Gastrocnemius medialis (tissue), 4 donors: ENCODE data around the gene RSPH6A. TPM values are rescaled to one million over a fixed set of nuclear protein-coding genes. Genes with fewer than 3 reads are reported as not detected.

ENCODE experiments used
- ATAC-seq, 2 donors: fragments of 150-250 bp; one replicate each; pipeline ENCODE4 v1.9.1; 2016
- DNase-seq, 2 donors: peaks; one replicate each; pipeline ENCODE4 v3.0.0-alpha.2; 2019
- H3K27ac ChIP-seq, 4 donors: fragments of 200-600 bp; sonication (generic); 1 replicate in 1 of 4; 2 replicates in 3 of 4; pipeline ENCODE4 v1.5.1; 2016 to 2018; ENCODE audit warnings: mild to moderate bottlenecking in 2 of 4, moderate library complexity in 1 of 4
- H3K27me3 ChIP-seq, 3 donors: fragments of 200-600 bp; sonication (generic) in 2 of 3; 1 replicate in 1 of 3; 2 replicates in 2 of 3; pipeline versions ENCODE4 v1.5.1 to v1.6.0; 2016 to 2019; ENCODE audit warnings: mild to moderate bottlenecking in 1 of 3, moderate library complexity in 1 of 3
- H3K36me3 ChIP-seq, 2 donors: fragments of 200-600 bp; sonication (generic) in 1 of 2; one replicate each; pipeline ENCODE4 v1.5.1; 2017 to 2018
- H3K4me1 ChIP-seq, 2 donors: fragments of 200-600 bp; sonication (generic) in 1 of 2; one replicate each; pipeline ENCODE4 v1.5.1; 2016 to 2017; ENCODE audit warnings: mild to moderate bottlenecking in 2 of 2
- H3K4me3 ChIP-seq, 4 donors: fragments of 200-600 bp; sonication (generic) in 3 of 4; 1 replicate in 1 of 4; 2 replicates in 3 of 4; pipeline ENCODE4 v1.5.1; 2016 to 2019; ENCODE audit warnings: mild to moderate bottlenecking in 2 of 4
- H3K9me3 ChIP-seq, 3 donors: fragments of 200-600 bp; sonication (generic) in 2 of 3; 1 replicate in 1 of 3; 2 replicates in 2 of 3; pipeline ENCODE4 v1.5.1; 2016 to 2019
- POLR2A ChIP-seq, 2 donors: fragments of 450-650 bp; IDR thresholded peaks; one replicate each; pipeline ENCODE4 v1.6.1; 2017; ENCODE audit warnings: antibody characterized with exemption in 2 of 2, mild to moderate bottlenecking in 2 of 2, moderate library complexity in 2 of 2
- in situ Hi-C, 4 donors: fragments of 200-750 bp; cut with MboI; loops; one replicate each; pipeline versions ENCODE4 v1.15.0 to v1.8.0; 2017; ENCODE audit warnings: low sequenced_read_pairs in 4 of 4
- intact Hi-C: fragments of 100-400 bp; cut with DNase I; formaldehyde crosslinking; loops from one replicate; pipeline ENCODE4 v1.15.1; 2023; ENCODE audit warnings: low total_unique reads
- total RNA-seq, 4 donors: library from RNA; depleted of rRNA; stranded (reverse); fragments of >200 nt; gene quantifications; one replicate each; pipeline versions ENCODE4 v1.1.0 to v1.2.3, GENCODE V29; 2016
- TF ChIP-seq, protein P1 (sequence below), 5 experiments: fragments of 450-650 bp in 3 of 5; fragments of 200-600 bp in 2 of 5; sonication (generic) in 2 of 5; IDR thresholded peaks in 4 of 5; conservative IDR thresholded peaks in 1 of 5; 1 replicate in 4 of 5; 2 replicates in 1 of 5; pipeline ENCODE4 v1.5.1; 2016 to 2019; ENCODE audit warnings: antibody characterized with exemption in 5 of 5, mild to moderate bottlenecking in 3 of 5, moderate library complexity in 3 of 5

RSPH6A gene
- total RNA-seq, 4 donors from 2014 or later: not detected

DNA sequence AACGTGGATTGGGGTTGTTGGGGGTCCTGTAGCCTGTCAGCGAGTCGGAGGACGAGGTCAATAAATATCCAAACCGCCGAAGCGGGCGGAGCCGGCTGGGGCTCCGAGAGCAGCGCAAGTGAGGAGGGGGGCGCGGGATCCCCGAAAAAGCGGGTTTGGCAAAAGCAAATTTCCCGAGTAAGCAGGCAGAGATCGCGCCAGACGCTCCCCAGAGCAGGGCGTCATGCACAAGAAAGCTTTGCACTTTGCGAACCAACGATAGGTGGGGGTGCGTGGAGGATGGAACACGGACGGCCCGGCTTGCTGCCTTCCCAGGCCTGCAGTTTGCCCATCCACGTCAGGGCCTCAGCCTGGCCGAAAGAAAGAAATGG is 45.3 kb downstream of the RSPH6A start:
- DNase-seq: peak; percentile 26 to 60
- in situ Hi-C loops: no loop called here

GRCh38 chr19:45768984-45769782 is 45.9 kb downstream of the RSPH6A start, which contains the start of gene SIX5:
Gene SIX5 (minus strand): TSS chr19:45769252. CDS start chr19:45768844, 408 bp downstream.
- TF ChIP-seq, protein P1, sequence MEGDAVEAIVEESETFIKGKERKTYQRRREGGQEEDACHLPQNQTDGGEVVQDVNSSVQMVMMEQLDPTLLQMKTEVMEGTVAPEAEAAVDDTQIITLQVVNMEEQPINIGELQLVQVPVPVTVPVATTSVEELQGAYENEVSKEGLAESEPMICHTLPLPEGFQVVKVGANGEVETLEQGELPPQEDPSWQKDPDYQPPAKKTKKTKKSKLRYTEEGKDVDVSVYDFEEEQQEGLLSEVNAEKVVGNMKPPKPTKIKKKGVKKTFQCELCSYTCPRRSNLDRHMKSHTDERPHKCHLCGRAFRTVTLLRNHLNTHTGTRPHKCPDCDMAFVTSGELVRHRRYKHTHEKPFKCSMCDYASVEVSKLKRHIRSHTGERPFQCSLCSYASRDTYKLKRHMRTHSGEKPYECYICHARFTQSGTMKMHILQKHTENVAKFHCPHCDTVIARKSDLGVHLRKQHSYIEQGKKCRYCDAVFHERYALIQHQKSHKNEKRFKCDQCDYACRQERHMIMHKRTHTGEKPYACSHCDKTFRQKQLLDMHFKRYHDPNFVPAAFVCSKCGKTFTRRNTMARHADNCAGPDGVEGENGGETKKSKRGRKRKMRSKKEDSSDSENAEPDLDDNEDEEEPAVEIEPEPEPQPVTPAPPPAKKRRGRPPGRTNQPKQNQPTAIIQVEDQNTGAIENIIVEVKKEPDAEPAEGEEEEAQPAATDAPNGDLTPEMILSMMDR (IDR thresholded peaks at IDR 0.05 in 4 of 5, conservative IDR thresholded peaks at IDR 0.05 in 1 of 5): no peak
- peak; percentile 60 to 75 for TF ChIP-seq POLR2A (IDR thresholded peaks at IDR 0.05)
- no peaks in the 10 kb centered on the region for H3K9me3 ChIP-seq
- peak within 1 kb of the TSS; percentile 74 to 90 (median 82) for H3K4me3 ChIP-seq
- intact Hi-C loops: loop anchor here (1.0 to 5.0 kb wide), 5 partner anchors 37 to 1022 kb away; partner anchors contain the start of genes BCL3, FBXO46, IRF2BP1 and MEIOSIN
- H3K36me3 ChIP-seq: peaks cover 0 to 9% of the 10 kb centered on the region in 2 donors
- ATAC-seq (peak; percentile 44 to 55), DNase-seq (peak; percentile 96 to 97)
- no peaks in the 10 kb centered on the region for H3K27me3 ChIP-seq
- H3K27ac ChIP-seq: peak within 1 kb of the TSS; percentile 95 to 99 (median 97)
- in situ Hi-C loops: no loop called here
- peaks cover 25 to 42% of the 10 kb centered on the region in 2 donors for H3K4me1 ChIP-seq

More for the DNA sequence above, 45.3 kb downstream of the RSPH6A start:
- peak in 1 of 2 donors; percentile 13 for ATAC-seq
- Histone ChIP-seq H3K4me3 (peak overlapping the region; percentile 74 to 90 (median 82)), H3K36me3 (peaks cover 0 to 14% of the 10 kb centered on the region in 2 donors), H3K27me3 (no peaks in the 10 kb centered on the region), H3K4me1 (peaks cover 19 to 36% of the 10 kb centered on the region in 2 donors), H3K27ac (peak overlapping the region; percentile 95 to 99 (median 97)), H3K9me3 (no peaks in the 10 kb centered on the region)
- intact Hi-C loops: loop anchor here (1.0 to 5.0 kb wide), 9 partner anchors 12 to 1023 kb away; partner anchors contain the start of genes BCL3, DMPK, DMWD and FBXO46
- TF ChIP-seq POLR2A (IDR thresholded peaks at IDR 0.05): no peak
- TF ChIP-seq, protein P1 (IDR thresholded peaks at IDR 0.05 in 4 of 5, conservative IDR thresholded peaks at IDR 0.05 in 1 of 5): no peak

DNA sequence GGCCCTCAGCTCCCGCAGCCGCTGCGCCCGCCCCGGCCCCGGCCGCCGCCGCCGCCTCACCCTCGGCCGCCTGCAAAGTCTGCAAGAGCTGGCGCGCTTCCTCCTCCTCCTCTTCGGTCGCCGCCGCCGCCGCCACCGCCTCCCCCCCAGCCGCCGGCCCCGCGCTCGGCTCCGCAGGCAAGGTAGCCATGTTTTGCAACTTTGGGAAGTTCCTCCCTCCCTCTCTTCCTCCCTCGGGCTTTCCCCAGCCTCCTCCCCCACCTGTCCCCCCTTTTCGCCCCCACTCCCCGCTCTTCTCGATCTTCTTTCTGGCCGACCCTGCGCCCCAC is 46.5 kb downstream of the RSPH6A start:
- Histone ChIP-seq H3K27me3 (no peaks in the 10 kb centered on the region), H3K27ac (peak overlapping the region; percentile 95 to 99 (median 97)), H3K4me1 (peaks cover 28 to 48% of the 10 kb centered on the region in 2 donors), H3K9me3 (no peaks in the 10 kb centered on the region), H3K36me3 (peaks cover 0 to 9% of the 10 kb centered on the region in 2 donors), H3K4me3 (peak overlapping the region; percentile 74 to 90 (median 82))
- intact Hi-C loops (loop anchor here (2.0 to 5.0 kb wide), 4 partner anchors 36 to 1021 kb away; partner anchors contain the start of genes BCL3, FBXO46, IRF2BP1 and MEIOSIN), in situ Hi-C loops (no loop called here)
- TF ChIP-seq POLR2A (IDR thresholded peaks at IDR 0.05): no peak
- DNase-seq: no peak
- peak in 1 of 2 donors; percentile 4 for ATAC-seq

DNA sequence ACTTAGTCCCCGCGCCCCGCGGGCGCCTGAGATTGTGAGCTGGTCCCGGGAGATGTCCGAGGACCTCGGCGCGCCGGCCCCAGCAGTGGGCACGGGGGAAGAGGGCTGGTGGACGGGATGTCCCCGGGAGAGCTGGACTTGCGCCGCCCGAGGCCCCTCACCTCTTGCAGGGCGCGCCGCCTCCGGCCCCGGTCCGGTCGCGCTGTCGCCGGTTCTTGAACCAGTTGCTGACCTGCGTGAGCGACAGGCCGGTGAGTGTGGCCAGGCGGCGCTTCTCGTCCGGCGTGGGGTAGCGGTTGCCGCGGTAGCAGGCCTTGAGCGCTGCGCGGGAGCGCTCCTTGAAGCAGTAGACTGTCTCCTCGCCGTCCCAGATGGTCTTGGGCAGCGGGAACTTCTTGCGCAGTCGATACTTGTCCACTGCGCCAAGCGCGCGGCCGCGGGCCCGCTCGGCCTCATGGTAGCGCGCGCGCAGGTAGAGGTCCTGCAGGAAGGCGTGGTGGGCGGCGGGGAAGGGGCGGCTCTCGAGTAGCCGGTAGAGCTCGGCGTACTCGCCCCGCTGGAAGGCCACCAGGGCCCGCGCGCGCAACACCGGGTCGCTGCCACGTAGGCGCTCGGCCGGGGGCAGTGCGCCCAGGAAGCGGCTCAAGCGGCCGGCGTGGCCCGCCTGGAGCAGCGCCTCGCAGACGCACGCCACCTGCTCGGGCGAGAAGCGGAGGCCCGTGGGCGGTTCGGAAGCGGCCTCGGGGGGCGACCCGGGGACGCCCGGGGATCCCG is 47.0 kb downstream of the RSPH6A start:
- peak overlapping the region; percentile 95 to 99 (median 97) for H3K27ac ChIP-seq
- no peaks in the 10 kb centered on the region for H3K9me3 ChIP-seq
- peak overlapping the region; percentile 74 to 90 (median 82) for H3K4me3 ChIP-seq
- no peaks in the 10 kb centered on the region for H3K27me3 ChIP-seq
- intact Hi-C loops: loop anchor here (2.0 to 5.0 kb wide), 4 partner anchors 36 to 1021 kb away; partner anchors contain the start of genes BCL3, FBXO46, IRF2BP1 and MEIOSIN
- peak; percentile 20 to 23 for ATAC-seq
- peaks cover 0 to 3% of the 10 kb centered on the region in 2 donors for H3K36me3 ChIP-seq
- peak in 1 of 2 donors; percentile 68 for TF ChIP-seq POLR2A (IDR thresholded peaks at IDR 0.05)
- TF ChIP-seq, protein P1 (IDR thresholded peaks at IDR 0.05 in 4 of 5, conservative IDR thresholded peaks at IDR 0.05 in 1 of 5): no peak
- peaks cover 28 to 50% of the 10 kb centered on the region in 2 donors for H3K4me1 ChIP-seq
- in situ Hi-C loops: no loop called here
- DNase-seq: peak; percentile 62 to 81
